SU-DHL-6 (cell line): ENCODE measurements around the gene INSM1.

Experiments
- EZH2phosphoT487 ChIP-seq: fragments of 200-600 bp; sonication (generic), shearing (Covaris generic); conservative IDR thresholded peaks from 2 replicates; pipeline ENCODE4 v1.6.1; 2018; ENCODE audit warnings: mild to moderate bottlenecking, antibody characterized with exemption, low read length, moderate library complexity, mixed read lengths
- TF ChIP-seq, protein P1 (sequence below): fragments of 200-600 bp; sonication (generic); IDR thresholded peaks from one replicate; pipeline ENCODE4 v1.5.1; 2017; ENCODE audit warnings: antibody characterized with exemption, mild to moderate bottlenecking, low read length, moderate library complexity; ENCODE audit not compliant: insufficient read depth, poor library complexity, severe bottlenecking

DNA sequence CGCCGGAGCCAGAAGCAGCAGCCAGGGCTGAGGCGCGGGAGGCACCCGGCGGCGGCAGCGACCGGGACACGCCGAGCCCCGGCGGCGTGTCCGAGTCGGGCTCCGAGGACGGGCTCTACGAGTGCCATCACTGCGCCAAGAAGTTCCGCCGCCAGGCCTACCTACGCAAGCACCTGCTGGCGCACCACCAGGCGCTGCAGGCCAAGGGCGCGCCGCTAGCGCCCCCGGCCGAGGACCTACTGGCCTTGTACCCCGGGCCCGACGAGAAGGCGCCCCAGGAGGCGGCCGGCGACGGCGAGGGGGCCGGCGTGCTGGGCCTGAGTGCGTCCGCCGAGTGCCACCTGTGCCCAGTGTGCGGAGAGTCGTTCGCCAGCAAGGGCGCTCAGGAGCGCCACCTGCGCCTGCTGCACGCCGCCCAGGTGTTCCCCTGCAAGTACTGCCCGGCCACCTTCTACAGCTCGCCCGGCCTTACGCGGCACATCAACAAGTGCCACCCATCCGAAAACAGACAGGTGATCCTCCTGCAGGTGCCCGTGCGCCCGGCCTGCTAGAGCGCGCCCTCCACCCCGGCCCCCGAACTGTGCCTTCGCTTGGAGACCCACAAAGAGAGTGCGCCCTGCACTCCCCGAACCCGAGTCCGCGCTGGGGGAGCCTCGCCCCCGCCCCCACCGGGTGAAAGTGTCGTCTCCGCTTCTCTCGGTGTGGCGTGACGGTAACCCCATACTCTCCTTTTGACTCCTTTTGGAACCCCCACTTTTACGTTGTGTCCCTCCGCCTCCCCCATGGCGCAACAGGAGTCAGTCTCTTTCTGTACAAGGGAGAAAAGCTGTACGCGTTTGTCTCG, 1.6 kb downstream of the INSM1 start:
- TF ChIP-seq, protein P1, sequence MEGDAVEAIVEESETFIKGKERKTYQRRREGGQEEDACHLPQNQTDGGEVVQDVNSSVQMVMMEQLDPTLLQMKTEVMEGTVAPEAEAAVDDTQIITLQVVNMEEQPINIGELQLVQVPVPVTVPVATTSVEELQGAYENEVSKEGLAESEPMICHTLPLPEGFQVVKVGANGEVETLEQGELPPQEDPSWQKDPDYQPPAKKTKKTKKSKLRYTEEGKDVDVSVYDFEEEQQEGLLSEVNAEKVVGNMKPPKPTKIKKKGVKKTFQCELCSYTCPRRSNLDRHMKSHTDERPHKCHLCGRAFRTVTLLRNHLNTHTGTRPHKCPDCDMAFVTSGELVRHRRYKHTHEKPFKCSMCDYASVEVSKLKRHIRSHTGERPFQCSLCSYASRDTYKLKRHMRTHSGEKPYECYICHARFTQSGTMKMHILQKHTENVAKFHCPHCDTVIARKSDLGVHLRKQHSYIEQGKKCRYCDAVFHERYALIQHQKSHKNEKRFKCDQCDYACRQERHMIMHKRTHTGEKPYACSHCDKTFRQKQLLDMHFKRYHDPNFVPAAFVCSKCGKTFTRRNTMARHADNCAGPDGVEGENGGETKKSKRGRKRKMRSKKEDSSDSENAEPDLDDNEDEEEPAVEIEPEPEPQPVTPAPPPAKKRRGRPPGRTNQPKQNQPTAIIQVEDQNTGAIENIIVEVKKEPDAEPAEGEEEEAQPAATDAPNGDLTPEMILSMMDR, result no peak
- TF ChIP-seq EZH2phosphoT487, result no peak
